ENCODE results near the gene MYO1A.

The MYO1A gene

GRCh38 chr12:56980268-56980667 is 69.7 kb downstream of the MYO1A start:
- DNase-seq (ENCODE audit: insufficient read length, low spot score) (no peak), FAIRE-seq (no peak)
- TF ChIP-seq CTCF (IDR thresholded peaks at IDR 0.05; ENCODE audit: insufficient read depth, missing control alignments): no peak

- FAIRE-seq: no peak
- no peak for DNase-seq (ENCODE audit: insufficient read length, low spot score)
- TF ChIP-seq CTCF (IDR thresholded peaks at IDR 0.05; ENCODE audit: insufficient read depth, missing control alignments): no peak
These were observed 70.3 kb downstream of the MYO1A start for GRCh38 chr12:56979628-56980027.

All from D721Med (cell line).